Measurements from ENCODE around the gene LNX2. TPM values are rescaled to one million over a fixed set of nuclear protein-coding genes. Genes with fewer than 3 reads are reported as not detected.

LNX2 gene
- total RNA-seq, 2 donors from 2014 or later, result 22.4 to 30.3 TPM

DNA sequence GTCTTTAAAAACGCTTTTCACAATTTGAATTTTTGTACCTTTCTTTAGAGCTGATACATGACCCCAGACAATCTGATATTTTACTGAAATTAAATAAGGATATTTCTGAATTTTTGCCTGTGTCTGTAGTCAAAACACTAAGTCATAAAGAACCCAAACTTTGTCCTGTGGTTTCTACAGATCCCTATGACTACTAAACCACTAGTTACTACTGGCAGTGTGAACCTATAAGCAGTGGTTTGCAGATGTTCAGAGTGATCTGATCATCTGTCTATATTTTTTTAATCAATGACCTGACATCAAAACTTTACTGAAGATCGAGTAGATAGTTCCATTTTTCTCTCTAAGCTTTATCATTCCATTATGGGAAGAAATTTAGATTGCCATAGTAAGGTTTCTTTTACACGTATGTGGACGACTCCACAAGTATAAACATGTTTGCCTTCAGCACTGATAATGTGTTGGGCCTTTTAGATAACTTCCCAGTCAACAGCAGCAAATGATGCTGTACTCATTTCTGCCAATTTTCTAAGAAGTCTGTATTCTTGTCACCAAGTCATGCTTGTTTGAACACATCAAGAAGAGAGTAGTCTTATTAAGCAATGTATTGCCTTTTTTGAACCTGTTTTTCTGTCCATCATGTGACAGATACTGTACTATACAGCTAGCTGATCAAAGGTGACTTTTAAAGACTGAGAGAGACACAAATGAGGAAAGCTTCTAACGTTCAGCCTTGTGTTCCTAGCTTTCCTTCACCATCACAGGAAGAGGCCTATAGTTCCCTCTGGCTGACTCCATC, 23.2 kb upstream of the LNX2 start:
- TF ChIP-seq, protein P1, sequence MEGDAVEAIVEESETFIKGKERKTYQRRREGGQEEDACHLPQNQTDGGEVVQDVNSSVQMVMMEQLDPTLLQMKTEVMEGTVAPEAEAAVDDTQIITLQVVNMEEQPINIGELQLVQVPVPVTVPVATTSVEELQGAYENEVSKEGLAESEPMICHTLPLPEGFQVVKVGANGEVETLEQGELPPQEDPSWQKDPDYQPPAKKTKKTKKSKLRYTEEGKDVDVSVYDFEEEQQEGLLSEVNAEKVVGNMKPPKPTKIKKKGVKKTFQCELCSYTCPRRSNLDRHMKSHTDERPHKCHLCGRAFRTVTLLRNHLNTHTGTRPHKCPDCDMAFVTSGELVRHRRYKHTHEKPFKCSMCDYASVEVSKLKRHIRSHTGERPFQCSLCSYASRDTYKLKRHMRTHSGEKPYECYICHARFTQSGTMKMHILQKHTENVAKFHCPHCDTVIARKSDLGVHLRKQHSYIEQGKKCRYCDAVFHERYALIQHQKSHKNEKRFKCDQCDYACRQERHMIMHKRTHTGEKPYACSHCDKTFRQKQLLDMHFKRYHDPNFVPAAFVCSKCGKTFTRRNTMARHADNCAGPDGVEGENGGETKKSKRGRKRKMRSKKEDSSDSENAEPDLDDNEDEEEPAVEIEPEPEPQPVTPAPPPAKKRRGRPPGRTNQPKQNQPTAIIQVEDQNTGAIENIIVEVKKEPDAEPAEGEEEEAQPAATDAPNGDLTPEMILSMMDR (IDR thresholded peaks at IDR 0.05), result no peak
- no peaks in the 10 kb centered on the region for H3K9me3 ChIP-seq
- no peak overlapping the region for H3K27ac ChIP-seq
- no peaks in the 10 kb centered on the region for H3K36me3 ChIP-seq
- no peak overlapping the region for H3K4me3 ChIP-seq
- no peaks in the 10 kb centered on the region for H3K4me1 ChIP-seq
- no peak overlapping the region for H3K9ac ChIP-seq (ENCODE audit: low read depth in 2 of 2, low read length in 2 of 2)
- intact Hi-C loops (cut with DNase I), result no loop called here
- H3K27me3 ChIP-seq, result no peaks in the 10 kb centered on the region
- no peak for DNase-seq

DNA sequence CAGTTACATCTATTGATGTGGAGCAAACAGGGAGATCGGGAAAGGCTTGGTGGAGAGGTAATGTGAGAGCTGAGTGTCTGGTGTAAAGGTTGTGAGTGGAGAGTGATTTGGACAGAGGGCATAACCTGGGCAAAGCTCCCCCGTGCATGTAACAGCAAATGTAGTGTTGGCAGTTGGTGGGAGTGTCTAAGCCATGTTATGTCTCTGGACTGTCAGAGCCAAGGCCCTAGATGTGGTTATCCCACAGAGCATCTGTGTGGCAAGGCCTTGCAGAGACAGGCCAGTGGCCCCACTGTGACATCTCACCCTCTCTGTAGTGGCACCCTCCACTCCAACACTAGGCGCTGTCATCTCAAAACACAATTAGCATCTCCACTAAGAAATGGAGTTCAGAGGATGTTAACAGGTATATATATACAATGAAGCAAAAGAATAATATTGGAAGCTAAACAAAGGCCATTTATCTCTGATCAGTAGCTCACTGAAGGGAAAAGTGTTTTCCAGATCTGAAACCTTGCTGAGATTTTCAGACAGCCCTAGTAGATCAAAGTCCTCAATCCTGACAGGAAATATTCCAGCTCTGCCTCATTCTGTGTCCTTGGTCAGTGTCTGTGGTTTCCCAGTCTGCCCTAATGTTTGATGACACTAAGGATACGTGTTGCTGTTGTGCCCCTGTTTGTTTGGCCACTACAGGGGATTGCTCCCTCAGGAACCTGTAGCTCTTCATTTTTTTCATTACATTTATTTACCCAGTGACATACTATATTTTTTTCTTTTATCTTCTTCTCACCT, 21.6 kb upstream of the LNX2 start:
- no peak overlapping the region for H3K27ac ChIP-seq
- no peaks in the 10 kb centered on the region for H3K36me3 ChIP-seq
- no peak overlapping the region for H3K4me3 ChIP-seq
- no peaks in the 10 kb centered on the region for H3K4me1 ChIP-seq
- TF ChIP-seq, protein P1 (IDR thresholded peaks at IDR 0.05), result no peak
- DNase-seq, result no peak
- no peak overlapping the region for H3K9ac ChIP-seq (ENCODE audit: low read depth in 2 of 2, low read length in 2 of 2)
- no peaks in the 10 kb centered on the region for H3K9me3 ChIP-seq
- no peaks in the 10 kb centered on the region for H3K27me3 ChIP-seq
- intact Hi-C loops (cut with DNase I), result no loop called here

DNA sequence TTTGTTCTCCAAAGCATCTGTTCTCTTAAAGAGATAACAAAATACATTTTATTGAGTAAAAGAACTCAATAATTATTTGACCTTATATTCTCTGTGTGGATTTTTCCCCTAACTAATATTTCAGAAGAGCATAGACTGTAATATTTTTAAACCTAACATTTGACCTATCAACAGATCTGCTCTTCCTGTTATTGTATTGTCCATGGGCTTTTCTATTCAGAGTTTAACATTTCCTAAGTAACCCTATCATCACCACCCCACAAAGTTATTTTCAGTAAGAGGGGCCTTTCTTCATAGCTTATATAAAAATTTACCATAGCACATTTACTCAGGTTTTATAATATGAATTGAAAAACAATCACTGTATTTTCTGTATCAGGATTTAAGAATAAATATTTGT, 18.9 kb upstream of the LNX2 start:
- no peaks in the 10 kb centered on the region for H3K36me3 ChIP-seq
- no peak overlapping the region for H3K4me3 ChIP-seq
- H3K27ac ChIP-seq, result no peak overlapping the region
- H3K9ac ChIP-seq (ENCODE audit: low read depth in 2 of 2, low read length in 2 of 2), result no peak overlapping the region
- intact Hi-C loops (cut with DNase I), result no loop called here
- no peak for DNase-seq
- H3K4me1 ChIP-seq, result no peaks in the 10 kb centered on the region
- TF ChIP-seq, protein P1 (IDR thresholded peaks at IDR 0.05), result no peak
- H3K27me3 ChIP-seq, result no peaks in the 10 kb centered on the region
- no peaks in the 10 kb centered on the region for H3K9me3 ChIP-seq

DNA sequence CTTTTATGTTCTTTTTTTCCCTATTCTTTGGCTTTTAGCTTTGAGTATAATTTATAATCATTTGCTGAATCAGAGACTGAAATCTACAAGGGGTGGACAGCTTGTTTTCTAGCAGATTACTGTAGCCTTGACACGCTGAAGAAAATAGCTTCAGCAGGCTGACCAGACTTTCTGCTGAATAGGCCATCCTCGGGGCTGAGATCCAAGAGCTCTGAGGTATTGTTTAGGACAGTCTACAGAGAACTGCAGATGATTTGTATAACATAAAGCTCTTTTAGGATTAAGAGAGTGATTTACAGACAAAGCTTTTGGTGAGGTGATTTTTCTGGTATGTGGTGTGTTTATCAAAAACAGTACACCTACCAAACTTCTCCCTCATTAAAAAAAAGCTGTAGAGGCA, 18.2 kb upstream of the LNX2 start:
- no peak for DNase-seq
- H3K4me1 ChIP-seq, result no peaks in the 10 kb centered on the region

DNA sequence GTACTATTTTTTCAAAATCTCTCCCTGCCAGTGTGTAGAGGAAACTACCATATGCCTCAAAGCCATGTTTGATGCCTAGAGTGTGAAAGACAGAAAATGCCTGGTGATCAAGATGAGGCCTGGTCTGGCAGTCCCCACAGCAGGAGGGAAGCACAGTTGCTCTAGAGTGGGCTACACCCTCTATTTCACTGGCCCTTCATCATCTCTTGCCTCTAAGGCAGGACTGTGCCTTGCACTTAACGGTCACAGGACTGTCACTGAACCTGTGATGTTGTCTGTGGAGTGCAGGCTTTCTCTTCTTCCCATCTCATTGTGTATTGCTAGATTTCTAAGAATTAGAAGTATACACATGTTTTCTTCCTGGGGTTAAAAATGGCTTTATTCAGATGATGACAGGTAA, 17.7 kb upstream of the LNX2 start:
- intact Hi-C loops (cut with DNase I), result no loop called here
- H3K9ac ChIP-seq (ENCODE audit: low read depth in 2 of 2, low read length in 2 of 2), result no peak overlapping the region
- TF ChIP-seq, protein P1 (IDR thresholded peaks at IDR 0.05), result no peak
- H3K9me3 ChIP-seq, result no peaks in the 10 kb centered on the region
- H3K27ac ChIP-seq, result no peak overlapping the region
- no peak for DNase-seq
- no peaks in the 10 kb centered on the region for H3K4me1 ChIP-seq
- H3K36me3 ChIP-seq, result no peaks in the 10 kb centered on the region
- H3K27me3 ChIP-seq, result no peaks in the 10 kb centered on the region
- H3K4me3 ChIP-seq, result no peak overlapping the region

More for the DNA sequence above, 18.2 kb upstream of the LNX2 start:
- H3K27me3 ChIP-seq, result no peaks in the 10 kb centered on the region
- H3K9me3 ChIP-seq, result no peaks in the 10 kb centered on the region
- no peaks in the 10 kb centered on the region for H3K36me3 ChIP-seq
- TF ChIP-seq, protein P1 (IDR thresholded peaks at IDR 0.05), result no peak
- H3K27ac ChIP-seq, result no peak overlapping the region
- H3K4me3 ChIP-seq, result no peak overlapping the region
- H3K9ac ChIP-seq (ENCODE audit: low read depth in 2 of 2, low read length in 2 of 2), result no peak overlapping the region
- intact Hi-C loops (cut with DNase I), result no loop called here
